ENCODE measurements around the gene FAM118B.

FAM118B gene

GRCh38 chr11:126173257-126173656, 38.3 kb upstream of the FAM118B start:
- Histone ChIP-seq H3K4me2 (ENCODE audit: low read length) (no peak overlapping the region), H3K9ac (ENCODE audit: low read length) (no peak overlapping the region), H3K4me3 (ENCODE audit: low read length) (no peak overlapping the region), H3K79me2 (ENCODE audit: control insufficient read depth, insufficient read depth, low read length) (no peaks in the 10 kb centered on the region), H3K56ac (ENCODE audit: low read length) (no peak overlapping the region), H2AK5ac (ENCODE audit: low read length) (no peak overlapping the region), H3K36me3 (ENCODE audit: control insufficient read depth, insufficient read depth, low read length) (no peaks in the 10 kb centered on the region), H2BK120ac (ENCODE audit: low read depth, low read length) (no peak overlapping the region), H3K27me3 (ENCODE audit: insufficient read depth, low read length, poor library complexity) (no peaks in the 10 kb centered on the region), H4K5ac (ENCODE audit: low read length) (no peak overlapping the region), H4K8ac (ENCODE audit: low read depth, low read length) (no peak overlapping the region), H3K27ac (ENCODE audit: low read depth, low read length) (no peak overlapping the region), H2BK5ac (ENCODE audit: low read length) (no peak overlapping the region), H3K4ac (ENCODE audit: low read depth, low read length) (no peak overlapping the region), H2BK15ac (replicated peaks; ENCODE audit: low read depth) (no peak overlapping the region), H3K23ac (ENCODE audit: low read length) (no peak overlapping the region), H3K4me1 (ENCODE audit: control insufficient read depth, low read depth, low read length) (no peaks in the 10 kb centered on the region), H3K18ac (ENCODE audit: low read length) (no peak overlapping the region), H3K79me1 (ENCODE audit: low read length) (no peaks in the 10 kb centered on the region)
- no peak for DNase-seq
- no CpG with 5 or more reads among the region's 9 CpGs for WGBS (ENCODE audit: extremely low coverage, insufficient coverage, low lambda C conversion rate)

- no peak for DNase-seq
- H3K9ac ChIP-seq (ENCODE audit: low read length), result no peak overlapping the region
- H3K56ac ChIP-seq (ENCODE audit: low read length), result no peak overlapping the region
- no peak overlapping the region for H2BK15ac ChIP-seq (replicated peaks; ENCODE audit: low read depth)
- H2BK5ac ChIP-seq (ENCODE audit: low read length), result no peak overlapping the region
- H3K36me3 ChIP-seq (ENCODE audit: control insufficient read depth, insufficient read depth, low read length), result no peaks in the 10 kb centered on the region
- H2BK120ac ChIP-seq (ENCODE audit: low read depth, low read length), result no peak overlapping the region
- no peak overlapping the region for H2AK5ac ChIP-seq (ENCODE audit: low read length)
- H4K8ac ChIP-seq (ENCODE audit: low read depth, low read length), result no peak overlapping the region
- no peak overlapping the region for H3K4ac ChIP-seq (ENCODE audit: low read depth, low read length)
- H3K23ac ChIP-seq (ENCODE audit: low read length), result no peak overlapping the region
- H3K4me1 ChIP-seq (ENCODE audit: control insufficient read depth, low read depth, low read length), result no peaks in the 10 kb centered on the region
- H4K5ac ChIP-seq (ENCODE audit: low read length), result no peak overlapping the region
- no peak overlapping the region for H3K4me3 ChIP-seq (ENCODE audit: low read length)
- H3K27me3 ChIP-seq (ENCODE audit: insufficient read depth, low read length, poor library complexity), result no peaks in the 10 kb centered on the region
- H3K79me1 ChIP-seq (ENCODE audit: low read length), result no peaks in the 10 kb centered on the region
- H3K79me2 ChIP-seq (ENCODE audit: control insufficient read depth, insufficient read depth, low read length), result no peaks in the 10 kb centered on the region
- H3K27ac ChIP-seq (ENCODE audit: low read depth, low read length), result no peak overlapping the region
- no peak overlapping the region for H3K4me2 ChIP-seq (ENCODE audit: low read length)
- H3K18ac ChIP-seq (ENCODE audit: low read length), result no peak overlapping the region
- whole genome bisulfite sequencing (ENCODE audit: extremely low coverage, insufficient coverage, low lambda C conversion rate), result no CpG with 5 or more reads among the region's 7 CpGs
These were observed 36.8 kb upstream of the FAM118B start for GRCh38 chr11:126174816-126175215.

- H3K27me3 ChIP-seq (ENCODE audit: insufficient read depth, low read length, poor library complexity), result no peaks in the 10 kb centered on the region
- H2BK15ac ChIP-seq (replicated peaks; ENCODE audit: low read depth), result no peak overlapping the region
- no peaks in the 10 kb centered on the region for H3K79me2 ChIP-seq (ENCODE audit: control insufficient read depth, insufficient read depth, low read length)
- no peaks in the 10 kb centered on the region for H3K79me1 ChIP-seq (ENCODE audit: low read length)
- H3K27ac ChIP-seq (ENCODE audit: low read depth, low read length), result no peak overlapping the region
- no peak overlapping the region for H3K56ac ChIP-seq (ENCODE audit: low read length)
- no peak overlapping the region for H2AK5ac ChIP-seq (ENCODE audit: low read length)
- no peak overlapping the region for H3K4ac ChIP-seq (ENCODE audit: low read depth, low read length)
- H4K8ac ChIP-seq (ENCODE audit: low read depth, low read length), result no peak overlapping the region
- no peak overlapping the region for H2BK120ac ChIP-seq (ENCODE audit: low read depth, low read length)
- H3K36me3 ChIP-seq (ENCODE audit: control insufficient read depth, insufficient read depth, low read length), result no peaks in the 10 kb centered on the region
- no CpG with 5 or more reads among the region's 15 CpGs for WGBS (ENCODE audit: extremely low coverage, insufficient coverage, low lambda C conversion rate)
- no peak for DNase-seq
- no peak overlapping the region for H3K9ac ChIP-seq (ENCODE audit: low read length)
- H4K5ac ChIP-seq (ENCODE audit: low read length), result no peak overlapping the region
- H3K4me2 ChIP-seq (ENCODE audit: low read length), result no peak overlapping the region
- H3K23ac ChIP-seq (ENCODE audit: low read length), result no peak overlapping the region
- H3K4me1 ChIP-seq (ENCODE audit: control insufficient read depth, low read depth, low read length), result no peaks in the 10 kb centered on the region
- H3K18ac ChIP-seq (ENCODE audit: low read length), result no peak overlapping the region
- no peak overlapping the region for H3K4me3 ChIP-seq (ENCODE audit: low read length)
- no peak overlapping the region for H2BK5ac ChIP-seq (ENCODE audit: low read length)
These were observed 36.2 kb upstream of the FAM118B start for GRCh38 chr11:126175393-126175792.

- H2AK5ac ChIP-seq (ENCODE audit: low read length), result no peak overlapping the region
- H3K23ac ChIP-seq (ENCODE audit: low read length), result no peak overlapping the region
- no peak overlapping the region for H4K8ac ChIP-seq (ENCODE audit: low read depth, low read length)
- H3K9ac ChIP-seq (ENCODE audit: low read length), result no peak overlapping the region
- H3K27ac ChIP-seq (ENCODE audit: low read depth, low read length), result no peak overlapping the region
- WGBS (ENCODE audit: extremely low coverage, insufficient coverage, low lambda C conversion rate), result no CpG with 5 or more reads among the region's 8 CpGs
- no peaks in the 10 kb centered on the region for H3K4me1 ChIP-seq (ENCODE audit: control insufficient read depth, low read depth, low read length)
- no peak overlapping the region for H3K18ac ChIP-seq (ENCODE audit: low read length)
- no peak overlapping the region for H3K56ac ChIP-seq (ENCODE audit: low read length)
- no peaks in the 10 kb centered on the region for H3K79me2 ChIP-seq (ENCODE audit: control insufficient read depth, insufficient read depth, low read length)
- H3K4me2 ChIP-seq (ENCODE audit: low read length), result no peak overlapping the region
- no peak overlapping the region for H3K4ac ChIP-seq (ENCODE audit: low read depth, low read length)
- no peak overlapping the region for H2BK120ac ChIP-seq (ENCODE audit: low read depth, low read length)
- H2BK5ac ChIP-seq (ENCODE audit: low read length), result no peak overlapping the region
- no peaks in the 10 kb centered on the region for H3K79me1 ChIP-seq (ENCODE audit: low read length)
- no peak overlapping the region for H3K4me3 ChIP-seq (ENCODE audit: low read length)
- no peak overlapping the region for H2BK15ac ChIP-seq (replicated peaks; ENCODE audit: low read depth)
- no peak for DNase-seq
- H4K5ac ChIP-seq (ENCODE audit: low read length), result no peak overlapping the region
- H3K36me3 ChIP-seq (ENCODE audit: control insufficient read depth, insufficient read depth, low read length), result no peaks in the 10 kb centered on the region
- no peaks in the 10 kb centered on the region for H3K27me3 ChIP-seq (ENCODE audit: insufficient read depth, low read length, poor library complexity)
These were observed 34.6 kb upstream of the FAM118B start for GRCh38 chr11:126176853-126177470.

GRCh38 chr11:126181939-126182730, 29.4 kb upstream of the FAM118B start:
- no peak overlapping the region for H3K4ac ChIP-seq (ENCODE audit: low read depth, low read length)
- no peak overlapping the region for H4K8ac ChIP-seq (ENCODE audit: low read depth, low read length)
- peak; percentile 28 for DNase-seq
- no peak overlapping the region for H2BK15ac ChIP-seq (replicated peaks; ENCODE audit: low read depth)
- no peaks in the 10 kb centered on the region for H3K79me2 ChIP-seq (ENCODE audit: control insufficient read depth, insufficient read depth, low read length)
- no peak overlapping the region for H4K5ac ChIP-seq (ENCODE audit: low read length)
- no CpG with 5 or more reads among the region's 13 CpGs for WGBS (ENCODE audit: extremely low coverage, insufficient coverage, low lambda C conversion rate)
- no peaks in the 10 kb centered on the region for H3K79me1 ChIP-seq (ENCODE audit: low read length)
- no peak overlapping the region for H2BK5ac ChIP-seq (ENCODE audit: low read length)
- H3K4me1 ChIP-seq (ENCODE audit: control insufficient read depth, low read depth, low read length), result no peaks in the 10 kb centered on the region
- H3K9ac ChIP-seq (ENCODE audit: low read length), result no peak overlapping the region
- no peaks in the 10 kb centered on the region for H3K27me3 ChIP-seq (ENCODE audit: insufficient read depth, low read length, poor library complexity)
- peaks cover 1% of the 10 kb centered on the region for H3K36me3 ChIP-seq (ENCODE audit: control insufficient read depth, insufficient read depth, low read length)
- no peak overlapping the region for H3K56ac ChIP-seq (ENCODE audit: low read length)
- H3K27ac ChIP-seq (ENCODE audit: low read depth, low read length), result no peak overlapping the region
- no peak overlapping the region for H3K18ac ChIP-seq (ENCODE audit: low read length)
- no peak overlapping the region for H3K4me2 ChIP-seq (ENCODE audit: low read length)
- H3K23ac ChIP-seq (ENCODE audit: low read length), result no peak overlapping the region
- no peak overlapping the region for H2AK5ac ChIP-seq (ENCODE audit: low read length)
- no peak overlapping the region for H2BK120ac ChIP-seq (ENCODE audit: low read depth, low read length)
- H3K4me3 ChIP-seq (ENCODE audit: low read length), result no peak overlapping the region

Data from mesendoderm (in vitro differentiated cells).